ENCODE results near the gene TRPV4.

TRPV4 gene

DNA sequence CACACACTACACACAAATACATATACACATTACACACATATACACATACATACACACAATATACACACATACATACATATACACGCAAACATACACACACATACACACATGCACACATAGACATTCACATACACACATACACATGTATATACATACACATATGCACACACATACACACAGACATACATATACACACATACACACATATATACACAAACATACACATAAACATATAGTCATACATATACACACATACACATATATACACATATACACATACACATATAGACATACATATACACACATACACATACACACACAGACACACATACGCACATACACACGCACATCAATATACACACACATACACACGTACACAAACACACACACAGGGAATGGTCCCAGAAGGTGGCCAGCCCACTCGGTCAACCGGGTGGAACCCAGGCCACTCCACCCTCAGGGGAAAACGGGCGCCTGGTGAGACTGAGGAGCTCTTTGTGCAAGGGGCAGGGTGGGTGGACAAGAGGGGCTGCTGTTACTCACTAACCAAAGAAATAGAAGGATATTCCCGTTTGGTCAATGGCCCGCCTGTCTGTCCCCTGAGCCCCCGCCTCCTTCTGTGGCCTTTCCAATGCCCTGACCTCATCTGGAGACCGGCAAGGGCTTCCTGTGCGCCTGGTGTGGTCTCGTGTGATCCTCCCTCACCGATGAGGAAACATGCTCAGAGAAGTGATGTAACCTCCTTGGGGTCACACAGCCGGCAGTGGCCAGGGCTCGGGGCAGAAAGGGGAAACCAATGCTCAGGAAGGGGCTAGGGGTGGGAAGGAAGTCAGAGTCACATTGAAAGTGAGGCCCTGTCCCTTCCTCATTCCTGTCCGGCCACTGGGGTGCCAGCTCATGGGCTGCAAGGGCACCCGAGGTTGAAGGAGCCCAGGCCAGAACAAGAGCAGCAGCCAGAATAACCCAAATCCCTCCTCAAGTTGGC lies 5.3 kb downstream of the TRPV4 start:
- no peak for DNase-seq (ENCODE audit: low read depth)

DNA sequence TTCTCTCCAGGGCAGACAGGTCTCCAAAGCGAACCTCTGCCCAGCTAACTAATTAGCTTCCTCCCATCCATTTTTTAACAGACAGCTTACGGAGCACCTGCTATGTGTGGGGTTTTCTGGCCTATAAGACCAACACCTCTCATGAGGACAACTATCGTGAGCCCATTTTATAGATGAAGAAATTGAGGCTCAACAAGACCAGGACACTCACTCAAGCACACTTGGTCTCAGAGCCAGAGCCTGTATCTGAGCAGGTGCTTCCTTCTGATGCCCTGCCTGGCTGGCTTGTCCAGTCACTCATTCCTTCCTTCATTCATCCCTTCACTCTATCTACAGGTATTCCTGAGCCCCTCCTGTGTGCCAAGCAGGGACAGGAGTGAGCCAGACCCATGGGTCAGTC lies 6.1 kb downstream of the TRPV4 start:
- no peak for DNase-seq (ENCODE audit: low read depth)

DNA sequence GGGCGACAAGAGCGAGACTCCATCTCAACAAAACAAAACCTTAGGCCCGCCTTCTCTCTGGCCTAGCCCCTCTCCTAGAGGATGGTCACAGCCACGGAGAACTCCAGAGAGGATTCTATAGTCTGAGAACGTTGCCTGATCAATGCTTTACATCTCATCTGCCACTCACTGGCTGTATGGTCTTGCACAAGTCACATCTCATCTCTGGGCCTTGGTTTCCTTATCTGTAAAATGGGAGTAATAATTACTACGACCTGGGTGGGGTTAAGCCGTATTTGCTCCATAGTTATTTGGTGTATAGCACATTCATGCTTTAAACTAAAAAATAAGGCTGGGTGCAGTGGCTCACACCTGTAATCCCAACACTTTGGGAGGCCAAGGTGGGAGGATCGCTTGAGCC lies 8.5 kb downstream of the TRPV4 start:
- no peak for DNase-seq (ENCODE audit: low read depth)

DNA sequence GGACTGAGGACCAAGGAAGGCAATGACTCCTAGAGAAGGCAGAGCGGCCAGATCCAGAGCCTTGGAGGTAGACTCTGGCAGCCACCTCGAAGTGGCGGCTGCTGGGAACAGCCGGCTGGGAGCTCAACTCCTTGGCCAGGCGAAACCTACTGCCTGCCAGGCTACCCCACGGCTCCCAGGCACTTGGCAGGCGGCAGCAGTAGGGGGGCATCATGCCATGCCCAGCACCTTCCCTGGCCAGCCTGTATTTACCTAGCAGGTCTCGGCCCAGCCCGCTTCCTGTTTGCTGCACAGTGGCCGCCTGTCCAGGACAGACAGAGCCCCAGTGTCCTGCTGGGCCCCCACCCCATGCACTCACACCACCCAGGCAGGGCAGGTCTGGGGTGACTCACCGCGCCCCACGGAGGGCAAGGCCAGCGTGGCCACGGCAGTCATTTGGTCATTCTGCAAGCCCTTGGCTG lies 10.2 kb downstream of the TRPV4 start:
- DNase-seq (ENCODE audit: low read depth) = no peak

DNA sequence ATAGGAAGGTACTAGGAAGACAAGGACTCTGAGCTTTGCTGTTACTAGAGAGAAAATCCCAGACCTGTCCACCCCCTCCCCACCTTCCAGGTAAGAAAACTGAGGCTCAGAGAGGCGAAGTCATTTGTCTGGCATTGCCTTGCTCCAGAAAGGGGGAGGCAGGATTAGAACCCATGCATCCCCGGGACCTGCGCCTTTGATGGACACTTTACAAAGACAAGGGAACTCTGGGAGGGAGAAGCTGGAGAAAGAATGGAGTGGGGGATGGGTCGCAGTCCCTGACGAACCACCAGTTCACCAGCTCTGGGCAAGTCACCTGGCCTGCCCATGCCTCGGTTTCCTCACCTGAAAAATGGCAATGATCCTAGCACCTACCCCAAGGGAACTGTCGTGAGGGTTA lies 10.8 kb downstream of the TRPV4 start:
- no peak for DNase-seq (ENCODE audit: low read depth)

DNA sequence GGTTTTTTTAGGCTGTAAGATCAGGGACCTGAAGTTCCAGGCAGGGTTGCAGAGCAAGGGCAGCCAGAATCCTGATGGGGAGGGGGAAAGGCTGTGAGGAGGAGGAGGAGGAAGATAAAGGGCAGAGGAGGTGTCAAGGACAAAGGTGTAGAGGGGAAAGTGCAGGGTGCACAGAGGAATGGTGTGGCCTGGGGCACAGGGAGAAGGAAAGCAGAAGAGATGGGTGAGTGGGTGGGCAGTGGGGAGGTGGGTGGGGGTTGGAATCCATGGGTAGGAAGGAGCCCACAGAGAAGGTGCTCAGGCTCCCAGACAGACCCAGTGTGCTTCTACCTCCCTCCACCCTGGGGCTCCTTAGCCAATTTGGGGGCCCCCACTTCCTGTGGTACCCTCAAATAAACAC lies 11.2 kb downstream of the TRPV4 start:
- DNase-seq (ENCODE audit: low read depth) = no peak

DNA sequence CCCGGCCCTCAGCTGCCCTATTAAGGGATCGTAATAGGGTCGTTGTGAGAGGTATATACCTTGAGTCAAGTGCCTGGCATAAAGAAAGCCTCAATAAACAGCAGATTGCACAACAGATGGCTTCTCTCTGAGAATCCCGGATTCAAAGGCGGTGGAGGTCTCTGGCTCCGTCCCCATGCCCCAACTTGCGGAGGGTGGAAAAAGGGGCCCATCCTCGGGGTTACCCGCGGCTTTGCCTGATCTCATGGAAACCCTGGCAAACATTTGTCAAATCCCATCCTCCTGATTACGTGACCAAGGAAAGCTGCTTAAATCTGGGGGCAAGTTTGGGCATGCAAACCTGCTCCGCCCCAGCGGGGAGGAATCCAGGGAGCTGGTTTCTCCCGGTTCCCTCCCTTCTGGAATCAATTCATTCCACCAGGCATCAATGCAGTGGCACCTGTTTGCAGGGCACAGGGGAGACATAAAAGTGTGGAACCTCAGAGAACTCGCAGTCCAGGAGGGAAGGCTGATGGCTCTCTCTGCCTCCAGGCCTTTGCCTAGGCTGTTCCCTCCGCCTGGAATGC lies 12.3 kb downstream of the TRPV4 start:
- no peak for DNase-seq (ENCODE audit: low read depth)

DNA sequence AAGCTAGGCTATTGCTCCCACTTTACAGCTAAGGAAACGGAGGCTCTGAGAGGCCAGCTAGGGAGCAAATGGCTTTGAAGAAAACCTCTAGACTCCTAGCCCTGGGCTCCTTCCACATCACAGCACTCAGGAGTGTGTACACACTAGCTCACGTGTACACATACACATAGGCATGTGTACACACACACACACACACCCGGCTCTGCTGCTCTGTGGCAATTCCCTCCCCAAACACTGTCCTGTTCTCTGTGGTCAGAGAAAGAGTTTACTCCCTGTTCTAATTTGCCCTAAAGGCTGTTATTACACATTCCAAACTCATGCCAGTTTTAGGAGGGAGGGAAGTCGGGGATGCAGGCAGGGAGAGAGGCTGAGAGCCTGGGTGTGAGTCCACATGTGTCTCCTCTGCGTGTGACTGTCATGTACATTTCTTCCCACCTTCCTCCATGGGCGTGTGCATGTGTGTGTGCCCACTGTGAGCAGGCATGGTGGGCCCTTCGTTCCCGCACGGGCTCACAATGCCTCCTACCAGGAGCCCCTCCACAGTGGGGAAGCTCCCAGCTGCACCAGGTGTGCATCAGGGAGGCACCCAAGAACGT lies 14.2 kb downstream of the TRPV4 start:
- peak; percentile 78 for DNase-seq (ENCODE audit: low read depth)

DNA sequence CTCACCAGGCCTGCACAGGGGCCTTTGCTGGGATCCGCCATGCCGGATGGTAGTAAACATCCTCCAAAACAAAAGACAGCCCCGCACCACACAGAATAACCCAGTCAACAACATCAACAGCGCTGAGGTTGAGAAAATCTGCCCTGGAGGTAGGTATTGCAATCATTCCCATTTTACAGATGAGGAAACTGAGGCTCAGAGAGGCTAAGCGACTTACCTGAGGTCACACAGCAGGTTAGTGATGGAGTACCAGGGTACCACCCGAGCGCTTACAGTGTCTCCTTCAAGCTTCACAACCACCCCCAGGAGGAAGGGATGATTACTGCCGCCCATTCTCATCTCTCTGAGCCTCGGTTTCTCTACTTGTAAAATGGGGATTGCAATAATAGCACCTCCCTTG lies 14.9 kb downstream of the TRPV4 start:
- DNase-seq (ENCODE audit: low read depth) = no peak

DNA sequence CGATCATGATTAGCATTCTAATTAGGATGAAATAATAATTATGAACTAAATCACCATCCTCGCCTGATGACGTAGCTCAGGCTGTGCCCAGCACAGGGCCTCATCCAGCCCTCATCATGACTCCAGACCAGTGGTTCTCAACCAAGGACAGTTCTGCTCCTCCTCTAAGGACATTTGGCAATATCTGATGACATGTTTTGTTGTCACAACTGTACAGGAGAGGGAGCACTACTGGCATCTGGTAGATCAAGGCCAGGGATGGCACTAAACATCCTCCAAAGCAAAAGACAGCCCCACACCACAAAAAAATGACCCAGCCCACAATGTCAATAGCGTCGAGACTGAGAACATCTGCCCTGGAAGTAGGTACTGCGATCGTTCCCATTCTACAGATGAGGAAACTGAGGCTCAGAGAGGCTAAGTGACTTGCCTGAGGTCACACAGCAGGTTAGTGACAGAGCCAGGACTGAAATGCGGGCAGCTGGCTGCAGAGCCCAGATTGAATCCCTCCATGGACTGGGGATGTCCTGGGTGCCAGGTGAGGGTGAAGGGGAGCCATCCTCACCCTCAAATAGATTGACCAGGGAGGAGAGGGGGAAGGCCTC lies 15.5 kb downstream of the TRPV4 start:
- no peak for DNase-seq (ENCODE audit: low read depth)

DNA sequence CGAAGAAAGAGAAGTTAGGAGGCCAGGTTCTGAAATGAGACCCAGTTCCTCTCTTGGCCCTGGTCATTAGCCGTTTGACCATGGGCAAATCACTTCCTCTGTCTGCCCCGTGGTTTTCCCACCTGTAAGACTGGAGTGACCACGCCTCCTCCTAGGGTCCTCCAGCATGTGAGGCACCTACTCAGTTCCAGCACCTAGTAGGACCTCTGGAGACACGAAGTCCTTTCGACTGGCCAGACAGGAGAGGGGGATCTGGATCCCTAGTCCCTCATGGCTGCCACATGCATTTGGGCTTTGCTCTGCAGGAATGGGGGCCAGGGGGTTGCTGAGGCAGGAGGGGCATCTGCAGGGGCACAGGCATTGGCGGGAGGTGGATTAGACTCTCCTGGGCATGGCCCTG lies 16.3 kb downstream of the TRPV4 start:
- DNase-seq (ENCODE audit: low read depth) = no peak

DNA sequence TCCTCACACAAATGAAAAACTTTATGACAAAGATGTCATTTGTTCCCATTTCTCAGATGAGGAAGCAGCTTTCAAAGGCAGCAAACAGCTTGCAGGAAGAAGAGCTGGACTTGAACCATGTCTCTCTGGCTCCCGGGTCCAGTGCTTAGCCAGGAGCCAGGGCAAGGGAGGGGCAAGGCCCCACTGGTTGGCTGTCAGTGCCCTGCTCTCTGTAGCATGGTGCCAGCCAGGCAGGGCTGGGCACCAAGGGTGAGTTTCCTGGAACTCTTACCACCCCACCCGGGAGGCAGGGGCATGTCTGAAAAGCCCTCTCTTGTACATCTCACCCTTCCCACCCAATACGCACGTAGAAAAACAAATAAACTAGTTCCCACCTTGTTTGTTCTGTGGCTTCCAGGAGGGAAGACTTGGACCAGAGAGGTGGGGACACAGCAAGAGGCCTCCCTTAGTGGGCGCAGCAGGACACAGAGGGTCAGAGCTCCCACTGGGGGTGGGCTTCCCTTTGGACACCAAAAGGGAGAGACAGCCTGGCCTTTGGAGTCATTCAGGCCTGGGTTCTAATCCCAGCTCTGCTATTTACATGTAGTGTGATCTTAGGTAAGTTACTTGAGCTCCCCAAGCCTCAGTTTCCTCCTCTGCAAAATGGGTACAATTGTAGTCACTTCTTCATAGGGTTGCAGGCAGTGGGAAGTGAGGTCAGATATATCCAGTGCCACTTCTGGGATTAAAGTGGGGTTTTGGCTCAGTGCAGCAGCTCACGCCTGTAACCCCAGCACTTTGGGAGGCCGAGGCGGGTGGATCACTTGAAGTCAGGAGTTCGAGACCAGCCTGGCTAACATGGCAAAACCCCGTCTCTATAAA lies 17.2 kb downstream of the TRPV4 start:
- DNase-seq (ENCODE audit: low read depth) = no peak

DNA sequence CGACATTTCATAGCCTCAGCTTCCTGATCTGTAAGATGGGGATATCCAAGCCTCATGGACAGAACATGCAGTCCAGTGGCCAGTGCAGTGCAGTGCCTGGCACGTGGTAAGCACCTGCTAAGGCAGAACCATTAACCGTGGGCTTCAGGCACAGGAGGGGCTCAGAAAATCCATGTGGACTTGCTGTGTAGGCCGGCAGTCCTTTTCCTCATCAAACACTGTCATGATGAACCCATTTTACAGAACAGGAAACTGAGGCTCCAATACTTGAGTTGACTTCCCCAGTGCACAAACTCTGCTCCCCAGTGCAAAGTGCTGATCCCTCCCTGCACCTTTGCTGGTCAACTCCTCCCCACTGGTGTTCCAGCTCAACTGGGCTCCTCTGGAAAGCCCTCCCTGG lies 18.0 kb downstream of the TRPV4 start:
- no peak for DNase-seq (ENCODE audit: low read depth)

DNA sequence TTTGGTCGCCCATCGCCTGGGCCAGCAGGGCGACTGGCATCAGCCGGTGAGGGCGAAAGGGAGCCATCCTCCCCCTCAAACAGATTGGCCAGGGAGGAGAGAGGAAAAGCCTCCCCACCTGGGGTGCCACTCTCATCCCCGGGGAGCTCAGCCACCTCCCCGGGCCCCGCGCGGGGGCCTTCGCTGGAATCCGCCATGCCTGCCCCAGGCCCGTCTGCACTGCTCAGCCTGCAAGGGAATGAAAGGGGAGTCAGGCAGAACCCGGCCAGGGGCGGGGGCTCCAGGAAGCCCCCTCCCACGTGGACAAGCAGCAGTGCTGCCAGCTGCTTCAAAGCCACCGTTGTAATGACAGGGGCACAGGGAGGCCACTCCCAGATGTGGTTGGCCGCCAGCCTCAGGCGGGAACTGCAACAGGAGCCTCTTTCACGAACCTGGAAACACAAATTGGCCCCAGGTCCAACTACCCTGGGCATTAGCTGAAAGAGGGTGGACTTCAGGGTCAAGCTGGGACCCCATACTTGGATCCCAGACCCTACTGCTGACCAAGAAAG lies 18.5 kb downstream of the TRPV4 start:
- DNase-seq (ENCODE audit: low read depth) = no peak

DNA sequence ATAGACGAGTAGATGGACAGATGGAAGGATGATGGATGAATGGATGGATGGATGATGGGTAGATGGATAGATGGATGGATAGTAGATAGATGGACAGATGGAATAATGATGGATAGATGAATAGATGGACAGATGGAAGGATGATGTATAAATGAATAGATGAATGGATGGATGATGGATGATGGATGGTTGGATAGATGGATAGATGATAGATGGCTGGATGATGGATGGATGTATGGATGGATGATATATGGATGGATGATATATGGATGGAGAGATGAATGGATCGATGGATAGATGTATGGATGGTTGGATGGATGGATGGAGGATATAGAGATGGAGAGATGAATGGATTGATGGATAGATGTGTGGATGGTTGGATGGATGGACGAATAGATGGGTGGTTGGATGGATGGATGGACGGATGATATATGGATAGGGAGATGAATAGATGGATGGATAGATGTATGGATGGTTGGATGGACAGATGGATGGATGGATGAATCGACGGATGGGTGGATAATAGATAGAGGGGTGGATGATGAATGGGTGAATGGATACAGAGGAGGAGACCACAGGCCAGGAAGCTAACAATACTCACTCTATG lies 19.3 kb downstream of the TRPV4 start:
- no peak for DNase-seq (ENCODE audit: low read depth)

DNA sequence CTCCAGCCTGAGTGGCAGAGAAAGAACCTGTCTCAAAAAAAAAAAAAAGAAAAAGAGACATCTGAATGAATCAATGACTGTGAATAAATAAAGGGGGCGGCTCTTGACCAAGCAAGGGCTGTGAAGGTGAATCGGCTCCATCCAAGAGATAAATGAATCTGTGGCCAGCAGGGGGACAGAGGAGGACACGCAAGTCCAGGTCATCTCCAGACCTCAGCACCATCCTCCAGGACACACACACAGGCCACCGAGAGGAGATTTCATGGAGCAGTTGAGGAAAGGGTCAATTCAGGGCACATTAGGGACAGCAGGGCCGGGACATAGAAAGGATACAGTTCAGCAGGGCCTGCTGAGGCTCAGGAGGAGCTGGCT lies 21.6 kb downstream of the TRPV4 start:
- no peak for DNase-seq (ENCODE audit: low read depth)

DNA sequence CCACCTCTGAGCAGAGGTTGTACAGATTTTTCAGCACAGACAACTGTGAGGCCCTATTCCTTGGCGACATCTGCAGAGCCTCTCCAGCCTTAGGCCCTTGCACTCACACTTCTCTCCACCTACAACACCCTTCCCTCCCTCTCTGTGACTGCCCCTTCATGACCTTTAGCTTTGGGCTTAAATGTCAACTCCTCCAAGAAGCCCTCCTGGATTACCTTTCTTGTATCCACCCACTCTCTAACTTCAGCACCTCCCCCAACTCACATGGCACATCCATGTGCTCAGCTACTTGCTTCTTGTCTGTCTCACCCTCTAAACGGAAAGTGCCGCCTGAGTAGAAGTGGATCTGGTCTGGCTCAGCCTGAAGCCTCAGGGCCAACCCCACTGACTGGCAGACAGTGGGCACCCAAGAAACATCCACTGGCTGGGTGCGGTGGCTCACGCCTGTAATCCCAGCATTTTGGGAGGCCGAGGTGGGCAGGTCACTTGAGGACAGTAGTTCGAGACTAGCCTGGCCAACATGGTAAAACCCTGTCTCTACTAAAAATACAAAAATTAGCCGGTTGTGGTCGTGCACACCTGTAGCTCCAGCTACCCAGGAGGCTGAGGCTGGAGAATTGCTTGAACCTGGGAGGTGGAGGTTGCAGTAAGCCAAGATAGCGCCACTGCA lies 22.1 kb downstream of the TRPV4 start:
- DNase-seq (ENCODE audit: low read depth) = no peak

DNA sequence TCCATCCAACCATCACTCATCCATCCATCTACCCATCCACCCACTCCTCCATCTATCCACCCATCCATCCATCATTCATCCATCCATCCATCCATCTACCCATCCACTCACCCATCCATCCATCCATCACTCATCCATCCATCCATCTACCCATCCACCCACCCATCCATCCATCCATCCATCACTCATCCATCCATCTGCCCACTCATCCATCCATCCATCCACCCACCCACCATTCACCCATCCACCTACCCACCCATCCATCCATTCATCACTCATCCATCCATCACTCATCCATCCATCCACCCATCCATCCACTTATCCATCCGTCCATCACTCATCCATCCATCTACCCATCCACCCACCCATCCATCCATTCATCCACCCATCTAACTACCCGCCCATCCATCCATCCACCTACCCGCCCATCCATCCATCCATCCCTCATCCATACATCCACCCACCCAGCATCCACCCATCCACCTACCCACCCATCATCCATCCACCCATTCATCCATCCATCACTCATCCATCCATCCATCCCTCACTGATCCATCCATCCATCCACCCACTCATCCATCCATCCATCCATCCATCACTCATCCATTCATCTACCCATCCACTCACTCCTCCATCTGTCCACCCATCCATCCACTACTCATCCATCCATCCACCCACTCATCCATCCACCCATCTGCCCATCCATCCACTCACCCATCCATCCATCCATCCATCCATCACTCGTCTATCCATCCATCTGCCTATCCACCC lies 24.1 kb downstream of the TRPV4 start:
- no peak for DNase-seq (ENCODE audit: low read depth)

DNA sequence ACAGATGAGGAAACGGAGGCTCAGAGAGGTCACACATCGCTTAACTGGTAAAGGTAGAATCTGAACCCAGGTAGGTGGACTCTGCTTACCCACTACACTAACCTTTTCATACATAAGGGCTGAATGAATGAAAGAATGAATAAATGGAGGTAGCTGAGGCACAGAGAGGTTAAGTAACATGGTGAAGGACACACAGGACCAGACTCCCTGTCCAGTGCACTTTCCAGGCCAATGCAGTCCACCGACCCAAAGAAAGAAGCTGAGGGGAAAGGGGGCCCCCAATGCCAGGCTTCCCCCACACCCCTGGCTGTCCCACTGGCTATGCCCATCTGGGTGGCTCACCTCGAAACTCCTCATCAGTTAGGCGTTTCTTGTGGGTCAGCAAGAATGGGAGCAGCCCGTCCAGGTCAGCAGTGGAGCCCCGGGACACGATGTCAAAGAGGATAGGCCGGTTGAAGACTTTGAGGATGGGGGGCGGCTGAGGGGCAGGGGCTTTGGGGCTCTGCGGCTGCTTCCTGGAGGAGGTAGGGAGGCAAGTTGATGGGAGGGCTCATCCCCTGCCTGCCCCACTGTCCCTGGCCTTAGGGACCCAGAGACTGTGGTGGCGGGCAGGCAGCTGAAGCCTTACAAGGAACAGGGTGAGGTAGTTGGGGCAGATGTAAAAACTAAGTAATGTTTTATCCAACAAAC lies 25.1 kb downstream of the TRPV4 start:
- DNase-seq (ENCODE audit: low read depth) = no peak
